AML-193 (cell line): ENCODE data around the gene LBH.

Source experiments
- DNase-seq, 2 experiments: peaks; one replicate each; lab custom pipeline; 2025; lab: John Stamatoyannopoulos, UW

The LBH gene

GRCh38 chr2:30273574-30273929, 42.2 kb downstream of the LBH start:
- DNase-seq: no peak

GRCh38 chr2:30275256-30275655, 43.9 kb downstream of the LBH start:
- DNase-seq: no peak

- DNase-seq: no peak
Observed at GRCh38 chr2:30276455-30276911, 45.1 kb downstream of the LBH start.

GRCh38 chr2:30277582-30277981, 46.2 kb downstream of the LBH start:
- no peak for DNase-seq

GRCh38 chr2:30278419-30278818, 47.1 kb downstream of the LBH start:
- no peak for DNase-seq

GRCh38 chr2:30280596-30281434, 49.5 kb downstream of the LBH start:
- no peak for DNase-seq

- no peak for DNase-seq
Observed at GRCh38 chr2:30282081-30282480, 50.7 kb downstream of the LBH start.

GRCh38 chr2:30282721-30283120, 51.4 kb downstream of the LBH start:
- no peak for DNase-seq

- DNase-seq: no peak
Observed at GRCh38 chr2:30283931-30284565, 52.7 kb downstream of the LBH start.

GRCh38 chr2:30285758-30286157, 54.4 kb downstream of the LBH start:
- DNase-seq: no peak

GRCh38 chr2:30287190-30287840, 56.0 kb downstream of the LBH start:
- DNase-seq: no peak

GRCh38 chr2:30287857-30288513, 56.7 kb downstream of the LBH start:
- DNase-seq: no peak

- no peak for DNase-seq
Observed at GRCh38 chr2:30288561-30288960, 57.2 kb downstream of the LBH start.

- DNase-seq: peak; percentile 6 to 20
Observed at GRCh38 chr2:30293303-30293921, 62.1 kb downstream of the LBH start.

GRCh38 chr2:30294133-30294532, 62.8 kb downstream of the LBH start:
- no peak for DNase-seq

- DNase-seq: no peak
Observed at GRCh38 chr2:30296496-30296895, 65.2 kb downstream of the LBH start.

- no peak for DNase-seq
Observed at GRCh38 chr2:30298302-30298701, 67.0 kb downstream of the LBH start.

- no peak for DNase-seq
Observed at GRCh38 chr2:30300122-30300455, 68.8 kb downstream of the LBH start.

- no peak for DNase-seq
Observed at GRCh38 chr2:30300456-30301221, 69.3 kb downstream of the LBH start.

GRCh38 chr2:30301551-30301950, 70.2 kb downstream of the LBH start:
- no peak for DNase-seq

GRCh38 chr2:30302566-30302965, 71.2 kb downstream of the LBH start:
- DNase-seq: no peak
